ENCODE data around the gene GULP1. TPM values are rescaled to one million over a fixed set of nuclear protein-coding genes. Genes with fewer than 3 reads are reported as not detected.

Gene GULP1
- polyA plus RNA-seq, 1 donor = 18.3 TPM

GRCh38 chr2:188326669-188327301 lies 35.1 kb downstream of the GULP1 start:
- DNase-seq = no peak

- no peak for DNase-seq
These were observed 36.0 kb downstream of the GULP1 start for GRCh38 chr2:188327518-188328213.

- DNase-seq = no peak
These were observed 36.7 kb downstream of the GULP1 start for GRCh38 chr2:188328419-188328818.

DNA sequence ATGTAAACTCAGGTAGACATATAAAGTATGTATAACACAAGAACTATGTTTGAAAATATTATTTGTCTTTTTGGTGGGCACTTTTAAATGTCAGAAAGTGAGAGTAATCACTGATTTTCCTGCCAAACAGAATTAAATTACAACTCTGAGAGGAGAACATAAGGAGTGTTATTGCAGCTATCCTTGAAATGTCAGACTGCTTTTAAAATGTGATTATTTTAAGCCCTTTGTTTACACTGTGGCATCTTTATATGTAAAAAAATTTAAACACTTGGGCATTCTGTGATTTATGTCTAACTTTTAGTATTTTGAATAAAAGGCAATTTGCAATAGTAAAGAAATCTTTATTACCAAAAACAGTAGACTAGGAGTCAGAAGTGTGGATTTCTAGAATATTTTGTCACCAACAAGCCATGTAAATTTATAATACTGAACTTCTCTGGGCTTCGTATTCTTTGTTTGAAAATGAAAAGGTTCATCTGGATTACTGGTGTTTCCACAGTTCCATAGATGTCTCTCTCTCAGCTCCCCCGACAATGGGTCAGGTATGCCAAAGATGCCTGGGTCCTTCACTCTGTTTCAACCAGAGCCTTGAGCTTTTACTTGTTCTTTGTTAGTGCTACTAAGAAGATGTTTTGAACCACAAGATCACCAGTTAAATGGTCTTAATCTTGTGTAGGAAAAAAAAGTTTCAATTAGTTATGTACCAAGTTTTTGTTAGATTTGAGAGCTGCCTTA lies 38.8 kb downstream of the GULP1 start:
- no peak for DNase-seq

GRCh38 chr2:188332619-188333018 lies 40.9 kb downstream of the GULP1 start:
- no peak for DNase-seq

- peak; percentile 28 for DNase-seq
These were observed 42.3 kb downstream of the GULP1 start for GRCh38 chr2:188333751-188334524.

DNA sequence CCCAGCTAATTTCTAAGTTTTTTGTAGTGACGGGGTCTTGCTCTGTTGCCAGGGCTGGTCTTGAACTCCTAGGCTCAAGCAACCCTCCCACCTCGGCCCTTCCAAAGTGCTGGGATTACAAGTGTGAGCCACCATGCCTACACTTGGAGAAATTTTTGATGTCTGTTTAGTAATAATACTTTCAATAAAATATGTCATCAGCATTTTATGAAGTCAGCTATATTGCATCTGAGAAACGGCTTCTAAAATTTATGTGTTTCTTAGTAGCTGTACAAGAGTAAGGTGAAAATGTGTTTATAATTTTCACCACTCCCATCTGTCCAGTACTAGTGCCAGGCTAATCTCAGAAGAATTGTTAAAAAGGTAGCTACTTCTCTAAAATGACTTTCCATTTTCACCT lies 46.8 kb downstream of the GULP1 start:
- DNase-seq = no peak

- no peak for DNase-seq
These were observed 48.6 kb downstream of the GULP1 start for GRCh38 chr2:188340257-188340656.

DNA sequence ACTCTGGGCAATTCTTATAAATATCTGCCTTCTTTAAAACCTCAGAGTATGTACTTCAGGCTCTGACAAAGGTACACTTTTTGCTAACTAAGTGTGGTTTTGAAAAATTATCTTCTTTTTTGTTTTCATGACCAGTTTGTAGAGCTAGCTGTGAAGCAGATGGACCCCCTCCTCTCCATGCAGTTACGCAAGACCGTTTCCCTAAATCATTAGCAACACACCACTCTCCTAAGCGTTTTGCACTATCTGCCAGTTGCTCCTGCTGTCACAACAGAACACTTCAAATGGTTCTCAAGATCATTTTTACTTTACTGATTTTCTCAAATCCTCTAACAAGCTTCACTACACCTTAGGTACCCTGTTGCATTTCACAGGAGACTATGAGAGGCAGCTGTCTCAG lies 53.3 kb downstream of the GULP1 start:
- DNase-seq = no peak

DNA sequence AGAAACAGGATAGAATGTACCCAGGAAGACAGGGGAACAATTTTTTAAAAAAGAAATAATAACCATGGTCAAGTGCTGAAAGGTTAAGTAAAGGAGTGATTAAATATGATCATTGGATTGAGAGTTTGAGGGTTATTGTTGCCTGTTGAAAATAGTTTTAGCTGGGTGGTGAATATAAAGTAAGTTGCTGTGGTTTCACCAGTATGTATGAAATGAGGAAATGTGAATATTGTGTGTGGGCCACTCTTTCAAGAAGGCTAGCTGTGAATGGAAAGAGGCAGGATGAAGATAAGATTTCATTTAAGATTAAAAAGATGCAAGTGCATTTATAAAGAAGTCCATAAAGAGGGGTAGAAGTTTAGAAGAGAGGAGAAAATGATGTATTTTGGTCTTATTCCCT lies 53.8 kb downstream of the GULP1 start:
- no peak for DNase-seq

DNA sequence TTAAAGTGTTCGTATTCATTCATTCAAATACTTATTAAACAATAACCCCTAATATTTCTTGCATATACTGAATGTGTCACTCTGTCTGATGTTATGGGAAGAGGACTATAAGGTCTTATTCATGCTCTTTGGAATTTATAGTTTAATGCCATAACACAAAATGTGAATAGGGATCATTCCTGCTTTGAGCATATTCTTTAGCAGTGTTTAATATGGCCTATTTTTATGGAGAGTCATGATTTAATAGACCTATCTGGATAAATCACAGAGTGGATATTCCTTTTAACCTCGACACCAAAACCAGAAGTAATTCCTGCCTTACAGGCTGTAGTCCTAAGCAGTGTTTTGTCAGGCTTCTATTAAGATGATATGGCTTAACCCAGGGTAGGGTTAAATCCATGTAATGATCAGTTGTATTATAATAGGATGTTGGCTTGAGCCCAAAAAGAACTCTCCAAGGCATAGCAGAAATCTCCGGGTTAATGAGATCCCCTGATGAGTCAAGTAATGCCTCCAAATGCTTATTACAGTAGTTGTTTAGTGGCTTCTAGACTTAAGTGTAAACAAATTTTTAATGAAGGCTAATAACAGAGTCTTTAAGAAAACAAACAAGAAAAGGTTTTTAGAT lies 54.3 kb downstream of the GULP1 start:
- no peak for DNase-seq

GRCh38 chr2:188349019-188349418 lies 57.3 kb downstream of the GULP1 start:
- DNase-seq = no peak

GRCh38 chr2:188353282-188353681 lies 61.6 kb downstream of the GULP1 start:
- DNase-seq = no peak

DNA sequence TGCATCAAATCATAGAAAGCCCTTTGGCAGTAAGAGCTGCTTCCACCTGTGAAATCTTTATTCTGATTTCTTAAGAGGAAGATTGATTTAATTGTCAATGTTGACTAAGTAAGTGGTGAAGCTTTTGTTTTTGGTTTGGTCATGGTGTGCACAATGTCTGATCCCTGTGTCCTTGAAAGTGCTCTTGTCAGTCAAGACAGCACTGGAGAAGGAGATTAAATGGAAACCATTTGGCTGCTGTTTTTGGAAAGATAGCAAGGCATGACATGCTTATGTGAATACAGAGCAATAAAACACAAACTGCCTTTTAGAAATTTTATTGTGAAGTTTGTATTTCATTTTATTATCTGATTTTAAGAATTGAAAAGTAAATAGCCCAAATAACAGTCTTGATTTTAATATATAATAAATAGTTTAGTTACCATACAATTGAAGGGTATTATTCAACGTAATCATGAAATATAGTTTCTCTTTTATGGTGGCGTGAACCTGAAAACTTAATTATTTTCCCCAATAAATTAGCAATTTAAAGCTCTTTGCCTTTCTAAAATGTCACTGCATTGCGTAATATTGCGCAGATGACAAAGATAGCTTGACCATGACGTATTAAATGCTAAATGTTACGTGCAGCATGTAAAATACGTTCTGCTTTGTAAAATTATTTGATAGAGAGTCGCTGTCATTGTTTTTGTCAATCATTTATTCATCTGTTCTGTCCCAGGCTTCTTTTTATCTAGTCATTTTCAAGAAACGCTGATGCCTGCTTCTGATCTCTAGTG lies 69.0 kb downstream of the GULP1 start:
- no peak for DNase-seq

DNA sequence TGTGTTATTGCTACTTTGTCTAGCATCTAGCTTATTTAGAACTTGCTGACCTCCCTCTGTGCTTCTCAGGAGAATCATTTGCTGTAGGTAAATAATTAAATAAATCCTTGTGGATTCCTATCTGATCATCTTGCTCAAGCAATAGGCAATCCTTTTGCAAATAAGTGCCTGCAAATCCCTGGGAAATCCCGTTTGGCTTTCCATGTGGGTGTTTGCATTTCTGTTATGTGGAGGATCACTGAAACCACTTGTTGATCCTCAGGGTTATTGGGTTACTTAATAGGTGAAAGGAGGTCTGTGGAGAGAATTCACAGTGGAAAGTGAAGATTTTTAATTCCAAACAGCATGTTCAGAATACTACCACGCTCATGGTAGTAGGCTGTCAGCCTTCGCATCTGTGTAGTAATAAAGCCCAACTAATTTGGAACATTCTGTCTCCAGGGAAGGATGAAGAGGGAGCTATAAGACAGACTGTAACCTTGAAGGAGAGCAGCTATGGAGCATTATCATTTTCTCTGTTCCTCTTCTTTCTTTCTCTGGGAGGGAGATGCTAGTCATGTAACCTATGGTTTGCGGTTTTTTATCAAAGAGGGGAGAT lies 72.5 kb downstream of the GULP1 start:
- peak; percentile 17 for DNase-seq

DNA sequence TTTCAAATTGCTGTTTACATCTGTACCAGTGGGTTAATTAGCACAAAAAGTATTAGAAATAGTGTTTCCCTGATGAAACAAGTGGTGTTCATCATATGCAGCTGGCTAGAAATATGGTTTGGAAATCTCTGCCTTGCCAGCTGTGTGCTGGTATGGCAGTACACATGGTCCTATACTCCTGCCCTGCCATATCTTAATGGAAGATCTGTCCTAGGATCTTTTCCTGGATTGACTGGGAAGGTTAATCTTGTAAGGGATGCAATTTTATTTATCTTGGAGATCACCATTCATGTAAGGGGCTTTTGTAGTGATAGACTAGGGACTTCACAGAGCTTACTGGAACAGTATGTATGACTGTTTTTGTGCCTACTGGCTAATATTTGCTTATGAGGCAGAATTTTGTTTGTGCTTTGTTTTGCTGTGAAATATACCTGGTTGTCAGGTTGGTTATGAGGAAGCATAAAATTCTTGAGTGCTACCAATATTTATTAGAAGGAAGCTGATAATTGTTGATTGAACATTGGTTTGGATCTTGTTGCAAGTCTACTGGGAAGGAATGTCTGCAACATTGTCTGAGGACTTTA lies 73.5 kb downstream of the GULP1 start:
- DNase-seq = no peak

GRCh38 chr2:188367164-188367563 lies 75.5 kb downstream of the GULP1 start:
- no peak for DNase-seq

DNA sequence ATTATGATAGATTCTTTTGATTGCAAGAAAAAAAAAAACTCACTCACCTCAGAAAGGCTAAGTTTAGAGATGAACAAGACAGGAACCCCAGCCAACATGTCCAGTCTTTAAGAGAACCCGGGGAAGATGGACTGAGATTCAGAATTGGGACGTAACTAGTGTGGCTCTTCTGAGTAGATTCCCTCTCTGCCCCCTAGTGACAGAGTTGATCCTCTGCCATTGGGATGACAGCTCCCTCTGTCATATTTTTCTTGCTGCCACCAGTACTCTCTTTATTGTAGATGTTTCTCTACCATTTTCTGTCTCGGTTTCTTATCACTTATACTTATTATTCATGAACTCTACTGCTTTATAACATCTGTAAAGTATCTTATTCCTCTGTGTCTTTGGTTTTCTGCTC lies 77.7 kb downstream of the GULP1 start:
- no peak for DNase-seq

- DNase-seq = no peak
These were observed 86.8 kb downstream of the GULP1 start for GRCh38 chr2:188378371-188378950.

DNA sequence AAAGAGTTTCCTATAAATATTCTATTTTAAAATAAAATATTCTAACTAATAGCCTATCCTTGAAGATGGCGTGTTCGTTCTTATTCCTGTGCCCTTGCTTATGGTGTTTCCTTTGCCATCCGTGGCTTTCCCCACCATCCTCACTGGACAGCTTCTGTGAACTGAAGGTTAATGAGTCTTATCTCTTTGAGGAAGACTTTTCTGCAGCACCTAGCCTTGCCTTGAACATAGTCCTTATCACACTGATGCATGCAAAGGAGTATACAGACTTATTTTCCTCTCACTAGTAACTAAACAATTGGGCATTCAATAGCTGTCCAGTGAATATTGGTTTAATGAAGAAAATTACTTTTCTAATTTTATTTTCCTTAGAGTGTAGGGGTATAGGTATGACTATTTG lies 88.1 kb downstream of the GULP1 start:
- no peak for DNase-seq

- no peak for DNase-seq
These were observed 88.6 kb downstream of the GULP1 start for GRCh38 chr2:188380280-188380679.

Measured in hindlimb muscle (tissue), 1 donor.